ENCODE results near the gene IQCH. TPM values are rescaled to one million over a fixed set of nuclear protein-coding genes. Genes with fewer than 3 reads are reported as not detected.

The IQCH gene
- total and polyA plus RNA-seq, 12 donors: 0.67 to 7.3 (median 2.9) TPM

DNA sequence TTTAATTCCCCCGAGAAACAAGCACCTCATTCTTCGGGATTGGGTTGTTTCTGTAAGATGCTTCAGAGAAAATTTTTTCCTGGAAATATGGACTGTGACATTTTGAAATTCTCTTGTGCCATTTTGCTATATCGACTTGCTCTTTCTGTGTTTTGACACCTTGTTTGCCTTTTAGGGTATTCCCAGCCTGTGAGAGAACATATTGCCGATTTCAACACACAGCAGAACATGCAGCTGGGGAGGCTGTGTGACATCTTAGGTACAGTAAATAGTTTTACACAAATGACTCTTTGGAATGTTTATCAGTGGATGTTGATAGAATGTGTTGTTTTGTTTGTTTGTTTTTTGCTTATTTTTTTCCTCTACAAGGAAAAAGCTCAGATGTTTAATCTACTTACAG is 130.2 kb downstream of the IQCH start:
- no peak for TF ChIP-seq POLR2A (IDR thresholded peaks at IDR 0.05)
- no peak for TF ChIP-seq CTCF (IDR thresholded peaks at IDR 0.05)
- intact Hi-C loops (cut with DNase I): no loop called here
- Histone ChIP-seq H3K4me3 (no peak overlapping the region), H3K4me1 (replicated peaks in 1 of 2) (no peaks in the 10 kb centered on the region), H3K27ac (no peak overlapping the region), H3K27me3 (no peaks in the 10 kb centered on the region), H3K36me3 (replicated peaks in 1 of 2) (no peaks in the 10 kb centered on the region), H3K9me3 (replicated peaks in 1 of 3) (no peaks in the 10 kb centered on the region)
- DNase-seq: no peak
- 83 to 90% (median 87%) methylated on average over 4 of the region's 4 CpGs for WGBS, 4 donors

GRCh38 chr15:67385971-67386370 is 131.4 kb downstream of the IQCH start:
- Histone ChIP-seq H3K27me3 (no peaks in the 10 kb centered on the region), H3K36me3 (replicated peaks in 1 of 2) (no peaks in the 10 kb centered on the region), H3K4me3 (no peak overlapping the region), H3K4me1 (replicated peaks in 1 of 2) (no peaks in the 10 kb centered on the region), H3K27ac (no peak overlapping the region), H3K9me3 (replicated peaks in 1 of 3) (no peaks in the 10 kb centered on the region)
- intact Hi-C loops (cut with DNase I): no loop called here
- TF ChIP-seq POLR2A (IDR thresholded peaks at IDR 0.05) (no peak), CTCF (IDR thresholded peaks at IDR 0.05) (no peak)
- WGBS, 4 donors: 34 to 50% (median 44%) methylated on average over 1 of the region's 1 CpG
- DNase-seq: no peak

DNA sequence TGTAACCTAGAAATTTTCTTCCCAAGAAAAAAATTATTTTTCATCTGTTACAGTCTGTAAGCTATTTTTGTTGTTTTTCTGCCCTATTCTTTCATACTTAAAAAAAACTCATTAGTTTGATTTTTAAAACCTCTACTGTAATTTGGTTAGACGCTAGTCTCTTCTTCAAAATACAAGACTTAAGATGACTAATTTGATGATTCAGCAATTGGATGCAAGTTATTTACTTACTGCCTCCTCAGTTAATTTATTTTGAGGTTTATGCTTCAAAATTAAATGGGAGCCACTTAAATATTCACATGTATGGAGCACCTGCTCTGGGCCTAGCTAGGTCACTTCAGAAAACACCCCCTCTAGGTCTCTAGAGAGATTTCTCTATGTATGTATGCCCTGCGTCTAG is 132.4 kb downstream of the IQCH start:
- Histone ChIP-seq H3K4me1 (replicated peaks in 1 of 2) (no peaks in the 10 kb centered on the region), H3K27ac (no peak overlapping the region), H3K4me3 (no peak overlapping the region), H3K9me3 (replicated peaks in 1 of 3) (no peaks in the 10 kb centered on the region), H3K36me3 (replicated peaks in 1 of 2) (no peaks in the 10 kb centered on the region), H3K27me3 (no peaks in the 10 kb centered on the region)
- no peak for TF ChIP-seq POLR2A (IDR thresholded peaks at IDR 0.05)
- 89 to 94% (median 91%) methylated on average over 2 of the region's 2 CpGs for WGBS, 4 donors
- DNase-seq: no peak
- intact Hi-C loops (cut with DNase I): no loop called here

DNA sequence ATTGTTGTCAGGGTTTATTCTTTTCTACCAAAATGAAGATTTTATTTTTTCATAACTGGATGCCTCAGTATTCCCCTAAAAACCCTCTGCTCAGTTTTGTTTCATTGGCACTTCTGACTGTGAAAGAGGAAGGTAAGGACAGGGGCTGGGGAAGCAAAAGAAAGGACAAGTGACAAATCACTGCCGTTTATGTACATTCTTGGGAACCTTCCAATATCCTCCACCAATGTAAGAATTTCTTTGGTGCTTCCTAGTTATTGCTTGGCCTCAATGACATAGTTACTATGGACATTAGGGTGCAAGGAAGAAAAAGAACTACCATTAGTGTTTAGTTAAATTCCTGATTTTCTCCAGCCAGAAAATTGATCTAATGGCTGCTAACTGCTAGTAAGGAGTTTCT is 135.4 kb downstream of the IQCH start:
- no peaks in the 10 kb centered on the region for H3K4me1 ChIP-seq (replicated peaks in 1 of 2)
- no peak for DNase-seq
- H3K27ac ChIP-seq: no peak overlapping the region
- H3K27me3 ChIP-seq: no peaks in the 10 kb centered on the region
- H3K4me3 ChIP-seq: no peak overlapping the region
- no peaks in the 10 kb centered on the region for H3K36me3 ChIP-seq (replicated peaks in 1 of 2)
- intact Hi-C loops (cut with DNase I): no loop called here
- 48 to 66% (median 57%) methylated on average over 1 of the region's 1 CpG for WGBS, 4 donors
- no peak for TF ChIP-seq POLR2A (IDR thresholded peaks at IDR 0.05)
- TF ChIP-seq CTCF (IDR thresholded peaks at IDR 0.05): no peak
- H3K9me3 ChIP-seq (replicated peaks in 1 of 3): no peaks in the 10 kb centered on the region

- intact Hi-C loops (cut with DNase I): no loop called here
- H3K27me3 ChIP-seq: no peaks in the 10 kb centered on the region
- WGBS, 4 donors: 81 to 83% (median 82%) methylated on average over 9 of the region's 9 CpGs
- DNase-seq: no peak
- no peak overlapping the region for H3K4me3 ChIP-seq
- no peak for TF ChIP-seq POLR2A (IDR thresholded peaks at IDR 0.05)
- no peak for TF ChIP-seq CTCF (IDR thresholded peaks at IDR 0.05)
- no peak overlapping the region for H3K27ac ChIP-seq
- no peaks in the 10 kb centered on the region for H3K4me1 ChIP-seq (replicated peaks in 1 of 2)
- H3K9me3 ChIP-seq (replicated peaks in 1 of 3): no peaks in the 10 kb centered on the region
- no peaks in the 10 kb centered on the region for H3K36me3 ChIP-seq (replicated peaks in 1 of 2)
Measured at GRCh38 chr15:67394873-67395639, 140.5 kb downstream of the IQCH start.
